Measurements from ENCODE around the gene CACNB2. TPM values are rescaled to one million over a fixed set of nuclear protein-coding genes. Genes with fewer than 3 reads are reported as not detected.
"Not testable (repeated sequence)": the region's sequence is repeated elsewhere in the genome, so short reads cannot be mapped to it uniquely, and the experiment has no call there.

CACNB2 gene
- total and polyA plus RNA-seq, 12 donors = 4.3 to 82.3 (median 12.9) TPM

GRCh38 chr10:18164748-18165361 is 24.6 kb downstream of the CACNB2 start:
- H3K4me3 ChIP-seq = no peak overlapping the region
- H3K9me3 ChIP-seq (replicated peaks in 1 of 3) = no peaks in the 10 kb centered on the region
- H3K27ac ChIP-seq = no peak overlapping the region
- intact Hi-C loops (cut with DNase I) = no loop called here
- peak in 1 of 7 donors; percentile 9 for DNase-seq
- TF ChIP-seq CTCF (IDR thresholded peaks at IDR 0.05) (no peak), POLR2A (IDR thresholded peaks at IDR 0.05) (no peak)
- 70 to 81% (median 77%) methylated on average over 11 of the region's 11 CpGs for WGBS, 4 donors
- H3K36me3 ChIP-seq (replicated peaks in 1 of 2) = no peaks in the 10 kb centered on the region
- no peaks in the 10 kb centered on the region for H3K27me3 ChIP-seq
- no peaks in the 10 kb centered on the region for H3K4me1 ChIP-seq (replicated peaks in 1 of 2)

DNA sequence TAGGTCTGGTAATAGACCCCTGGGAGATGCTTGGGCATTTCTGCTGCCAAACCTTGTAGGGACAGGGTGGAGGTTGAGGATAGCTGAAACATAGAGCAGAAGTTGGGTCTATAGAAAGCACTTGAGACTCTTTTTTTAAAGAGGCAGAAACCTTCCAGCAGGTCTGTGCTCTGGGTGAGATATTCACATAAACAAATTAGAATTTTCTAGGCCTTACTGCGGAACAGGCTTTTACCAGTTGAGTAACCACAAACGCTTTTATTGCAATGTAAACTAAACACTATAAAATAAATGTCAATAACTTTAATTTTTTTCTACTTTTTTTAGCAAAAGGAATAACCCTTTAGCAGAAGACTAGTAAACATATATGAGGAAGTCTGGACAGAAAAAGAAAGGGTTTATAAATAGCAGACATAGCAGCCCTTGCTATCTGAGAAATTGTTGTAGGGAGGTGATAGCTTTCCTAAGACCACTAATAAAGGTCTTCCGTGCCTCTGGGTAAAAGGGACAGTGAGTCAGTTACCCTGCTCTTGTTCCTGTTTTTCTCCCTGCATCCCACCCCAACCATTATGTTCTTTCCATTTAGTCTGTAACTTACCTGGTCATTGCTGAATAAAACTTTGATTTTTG is 38.7 kb downstream of the CACNB2 start:
- TF ChIP-seq POLR2A (IDR thresholded peaks at IDR 0.05) = no peak
- no peak for TF ChIP-seq CTCF (IDR thresholded peaks at IDR 0.05)
- WGBS, 4 donors = 57 to 64% (median 61%) methylated on average over 3 of the region's 3 CpGs
- H3K27me3 ChIP-seq = no peaks in the 10 kb centered on the region
- no peak overlapping the region for H3K4me3 ChIP-seq
- H3K9me3 ChIP-seq (replicated peaks in 1 of 3) = no peaks in the 10 kb centered on the region
- no peak for DNase-seq
- intact Hi-C loops (cut with DNase I) = no loop called here
- peak overlapping the region in 1 of 5 donors; percentile 48 for H3K27ac ChIP-seq
- peaks cover 0 to 24% of the 10 kb centered on the region in 2 donors for H3K4me1 ChIP-seq (replicated peaks in 1 of 2)
- no peaks in the 10 kb centered on the region for H3K36me3 ChIP-seq (replicated peaks in 1 of 2)

DNA sequence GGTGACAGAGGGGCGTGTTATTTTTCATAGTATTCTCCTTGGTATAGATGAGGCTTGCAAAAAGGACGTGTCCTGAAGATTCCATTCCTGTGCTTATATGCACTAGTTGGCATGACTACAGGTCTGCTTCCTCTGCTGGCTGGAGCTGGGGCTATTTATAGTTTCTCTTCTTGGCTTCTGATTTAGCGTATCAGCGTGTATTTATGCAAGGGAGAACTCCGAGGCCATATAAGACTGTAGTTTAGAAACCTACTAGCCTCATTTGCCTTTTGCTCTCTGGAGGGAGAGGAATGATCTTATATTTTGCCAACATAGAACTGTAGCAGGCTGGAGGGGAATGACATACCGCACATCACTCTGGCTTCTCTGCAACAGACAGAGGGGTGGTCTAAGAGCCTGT is 39.7 kb downstream of the CACNB2 start:
- peak; percentile 25 to 73 (median 31) for DNase-seq
- intact Hi-C loops (cut with DNase I) = no loop called here
- WGBS, 4 donors = 8 to 12% (median 10%) methylated on average over 6 of the region's 6 CpGs
- Histone ChIP-seq H3K36me3 (replicated peaks in 1 of 2) (no peaks in the 10 kb centered on the region), H3K9me3 (replicated peaks in 1 of 3) (no peaks in the 10 kb centered on the region), H3K4me1 (replicated peaks in 1 of 2) (peaks cover 0 to 24% of the 10 kb centered on the region in 2 donors), H3K27ac (peak overlapping the region in 1 of 5 donors; percentile 48), H3K27me3 (no peaks in the 10 kb centered on the region), H3K4me3 (peak overlapping the region in 1 of 4 donors; percentile 8)
- TF ChIP-seq CTCF (IDR thresholded peaks at IDR 0.05) = no peak
- TF ChIP-seq POLR2A (IDR thresholded peaks at IDR 0.05) = no peak

- H3K9me3 ChIP-seq (replicated peaks in 1 of 3); H3K36me3 ChIP-seq (replicated peaks in 1 of 2); DNase-seq; H3K27ac ChIP-seq; H3K27me3 ChIP-seq; intact Hi-C loops (cut with DNase I); H3K4me3 ChIP-seq: not testable (repeated sequence)
- WGBS, 4 donors = 95 to 98% (median 96%) methylated on average over 5 of the region's 5 CpGs
- H3K4me1 ChIP-seq (replicated peaks in 1 of 2) = peaks cover 0 to 30% of the 10 kb centered on the region in 2 donors
Observed at GRCh38 chr10:18181382-18181781, 41.2 kb downstream of the CACNB2 start.

DNA sequence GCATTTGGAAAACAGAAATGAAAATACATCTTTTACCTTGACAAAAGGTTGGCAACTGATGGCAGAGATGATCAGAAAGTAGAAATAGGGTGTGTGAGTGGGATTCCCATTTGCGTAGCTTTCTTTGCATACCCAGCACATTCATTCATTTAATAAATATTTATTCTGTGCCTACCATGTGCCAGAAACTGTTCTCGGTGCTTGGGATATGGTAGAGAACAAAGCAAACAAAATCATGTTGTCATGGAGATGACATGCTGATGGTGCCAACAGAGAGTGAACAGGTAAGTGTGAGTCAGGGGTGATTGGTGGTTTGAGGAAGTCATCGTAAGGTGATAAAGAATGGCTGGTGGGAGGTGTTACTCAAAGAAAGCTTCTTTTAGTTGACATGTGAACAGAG is 45.4 kb downstream of the CACNB2 start:
- H3K4me3 ChIP-seq = no peak overlapping the region
- intact Hi-C loops (cut with DNase I) = no loop called here
- WGBS, 4 donors = 82 to 91% (median 87%) methylated on average over 3 of the region's 3 CpGs
- no peaks in the 10 kb centered on the region for H3K9me3 ChIP-seq (replicated peaks in 1 of 3)
- no peak for TF ChIP-seq POLR2A (IDR thresholded peaks at IDR 0.05)
- TF ChIP-seq CTCF (IDR thresholded peaks at IDR 0.05) = no peak
- H3K36me3 ChIP-seq (replicated peaks in 1 of 2) = no peaks in the 10 kb centered on the region
- H3K4me1 ChIP-seq (replicated peaks in 1 of 2) = peaks cover 0 to 9% of the 10 kb centered on the region in 2 donors
- H3K27me3 ChIP-seq = no peaks in the 10 kb centered on the region
- DNase-seq = no peak
- no peak overlapping the region for H3K27ac ChIP-seq

Data from adrenal gland (tissue), 12 donors.